HCT116 (cell line): ENCODE measurements around the gene ITPKA. TPM values are rescaled to one million over a fixed set of nuclear protein-coding genes. Genes with fewer than 3 reads are reported as not detected.

Source experiments
- ATAC-seq: fragments of 200-7000 bp; cut with Tn5 transposase; 2 replicates; pipeline ENCODE4 v1.9.1; 2020; ENCODE audit warnings: mild to moderate bottlenecking, moderate library complexity
- BruUV-seq: library from RNA; stranded (reverse); fragments of 400-500 nt; replicated peaks from 2 replicates; lab custom pipeline; 2021; lab: Mats Ljungman, UMichigan
- CTCF ChIA-PET: fragments of 300-600 bp; sonication (Branson Sonifier 250); formaldehyde crosslinking; loops from one replicate; lab custom pipeline; 2021; ENCODE audit warnings: antibody characterized with exemption; lab: Charles Lee
- POLR2A ChIA-PET: fragments of 300-600, 350-600 bp; sonication (Branson Sonifier 250); formaldehyde crosslinking; loops from one replicate; lab custom pipeline; 2021; ENCODE audit warnings: antibody characterized with exemption; lab: Charles Lee
- RAD21 ChIA-PET, 2 experiments: fragments of 300-600 bp; sonication (Branson Sonifier 250); formaldehyde crosslinking; loops; one replicate each; lab custom pipeline; 2023; ENCODE audit warnings: low total read pairs in 2 of 2; ENCODE audit not compliant: uncharacterized antibody in 2 of 2, unreplicated experiment in 2 of 2, low non-redundant PET in 1 of 2; lab: Charles Lee
- DNase-seq: peaks from one replicate; pipeline ENCODE4 v3.0.0-alpha.2; 2010; ENCODE audit warnings: low read depth, low spot score
- H2AFZ ChIP-seq: fragments of 200-600 bp; shearing (Covaris generic), sonication (generic); 2 replicates; pipeline ENCODE4 v1.6.1; 2017; ENCODE audit warnings: low read depth, mixed run types, mixed read lengths, antibody characterized with exemption, low read length; ENCODE audit not compliant: poor library complexity, severe bottlenecking
- H3K27ac ChIP-seq: 2 replicates; pipeline ENCODE4 v1.5.1; 2012; ENCODE audit warnings: low read depth, low read length
- H3K27me3 ChIP-seq: fragments of 200-600 bp; sonication (generic); 2 replicates; pipeline ENCODE4 v1.6.1; 2016; ENCODE audit warnings: mixed run types, low read length, mixed read lengths; ENCODE audit not compliant: insufficient read depth
- H3K36me3 ChIP-seq, 2 experiments: fragments of 200-500 bp in 1 of 2; fragments of 200-600 bp in 1 of 2; sonication (Bioruptor generic) in 1 of 2; sonication (generic) in 1 of 2; 2 replicates each; pipeline versions ENCODE4 v1.5.1 to v1.6.1; 2014 to 2016; ENCODE audit warnings: low read length in 2 of 2, inconsistent platforms in 1 of 2, mixed read lengths in 1 of 2, mixed run types in 1 of 2; ENCODE audit not compliant: insufficient read depth in 2 of 2, control insufficient read depth in 1 of 2
- H3K4me1 ChIP-seq, 2 experiments: fragments of 200-600 bp in 1 of 2; sonication (generic) in 1 of 2; 2 replicates each; pipeline versions ENCODE4 v1.5.1 to v1.6.1; 2012 to 2017; ENCODE audit warnings: low read length in 2 of 2, inconsistent platforms in 1 of 2, mild to moderate bottlenecking in 1 of 2, mixed read lengths in 1 of 2, mixed run types in 1 of 2, moderate library complexity in 1 of 2; ENCODE audit not compliant: insufficient read depth in 2 of 2, control insufficient read depth in 1 of 2
- H3K4me2 ChIP-seq: fragments of 200-600 bp; sonication (generic); 2 replicates; pipeline ENCODE4 v1.6.1; 2017; ENCODE audit warnings: mixed run types, low read length, mixed read lengths
- H3K4me3 ChIP-seq, 2 experiments: fragments of 200-600 bp in 1 of 2; sonication (generic) in 1 of 2; replicated peaks in 1 of 2; 2 replicates each; pipeline ENCODE4 v1.5.1; 2011 to 2016; ENCODE audit warnings: low read length in 2 of 2, control low read depth in 1 of 2, low read depth in 1 of 2, mild to moderate bottlenecking in 1 of 2, mixed read lengths in 1 of 2, mixed run types in 1 of 2
- H3K79me2 ChIP-seq: fragments of 200-600 bp; sonication (generic); 2 replicates; pipeline ENCODE4 v1.6.1; 2017; ENCODE audit warnings: mild to moderate bottlenecking, mixed run types, low read length, moderate library complexity, mixed read lengths; ENCODE audit not compliant: insufficient read depth
- H3K9ac ChIP-seq: fragments of 200-600 bp; sonication (generic); 2 replicates; pipeline ENCODE4 v1.6.1; 2016; ENCODE audit warnings: low read length, mixed read lengths
- H3K9me2 ChIP-seq: fragments of 200-600 bp; sonication (generic), shearing (Covaris generic); 2 replicates; pipeline ENCODE4 v1.6.1; 2017; ENCODE audit warnings: mixed run types, mild to moderate bottlenecking, moderate library complexity; ENCODE audit not compliant: insufficient read depth
- H3K9me3 ChIP-seq, 2 experiments: fragments of 200-500 bp in 1 of 2; fragments of 200-600 bp in 1 of 2; sonication (Bioruptor generic) in 1 of 2; sonication (generic) in 1 of 2; 2 replicates each; pipeline ENCODE4 v1.6.1; 2014 to 2017; ENCODE audit warnings: low read length in 2 of 2, mixed read lengths in 2 of 2, inconsistent platforms in 1 of 2, low read depth in 1 of 2, mild to moderate bottlenecking in 1 of 2, mixed run types in 1 of 2, moderate library complexity in 1 of 2; ENCODE audit not compliant: control insufficient read depth in 1 of 2, insufficient read depth in 1 of 2
- H4K20me1 ChIP-seq: fragments of 200-600 bp; sonication (generic), shearing (Covaris generic); 2 replicates; pipeline ENCODE4 v1.6.1; 2017; ENCODE audit warnings: mixed run types, mild to moderate bottlenecking, moderate library complexity; ENCODE audit not compliant: insufficient read depth
- EZH2 ChIP-seq: fragments of 200-600 bp; sonication (generic); IDR thresholded peaks from 2 replicates; pipeline ENCODE4 v1.6.1; 2017; ENCODE audit warnings: antibody characterized with exemption, mixed run types
- FOSL1 ChIP-seq: IDR thresholded peaks from 2 replicates; pipeline ENCODE4 v1.6.1; 2012; ENCODE audit warnings: low read depth
- POLR2AphosphoS5 ChIP-seq: IDR thresholded peaks from 2 replicates; pipeline ENCODE4 v1.6.1; 2011; ENCODE audit warnings: mild to moderate bottlenecking, low read depth, low read length, moderate library complexity
- SIN3A ChIP-seq: IDR thresholded peaks from 2 replicates; pipeline ENCODE4 v1.6.1; 2012; ENCODE audit warnings: low read depth
- SP1 ChIP-seq: IDR thresholded peaks from 2 replicates; pipeline ENCODE4 v1.6.1; 2012; ENCODE audit warnings: low read depth
- SRF ChIP-seq: IDR thresholded peaks from 2 replicates; pipeline ENCODE4 v1.6.1; 2012; ENCODE audit warnings: low read depth
- YY1 ChIP-seq: IDR thresholded peaks from 2 replicates; pipeline ENCODE4 v1.6.1; 2011; ENCODE audit warnings: low read length, low read depth, moderate library complexity, mild to moderate bottlenecking; ENCODE audit not compliant: insufficient replicate concordance; ENCODE audit errors: extremely low read depth
- ZFX ChIP-seq: fragments of 450-650 bp; IDR thresholded peaks from 2 replicates; pipeline ENCODE4 v1.6.1; 2017
- intact Hi-C: fragments of 100-400 bp; cut with micrococcal nuclease; formaldehyde crosslinking; loops from 2 replicates; pipeline ENCODE4 v1.10.0; 2022
- total RNA-seq: library from RNA; stranded (reverse); gene quantifications from one replicate; pipeline ENCODE4 v1.2.1, GENCODE V29; 2021; ENCODE audit not compliant: unreplicated experiment
- TF ChIP-seq, protein P1 (sequence below): IDR thresholded peaks from 2 replicates; pipeline ENCODE4 v1.6.1; 2011; ENCODE audit warnings: mild to moderate bottlenecking, low read length, moderate library complexity; ENCODE audit not compliant: insufficient replicate concordance; ENCODE audit errors: extremely low read depth

ITPKA gene
- total RNA-seq, 1 experiment from 2014 or later: 10.8 TPM

DNA sequence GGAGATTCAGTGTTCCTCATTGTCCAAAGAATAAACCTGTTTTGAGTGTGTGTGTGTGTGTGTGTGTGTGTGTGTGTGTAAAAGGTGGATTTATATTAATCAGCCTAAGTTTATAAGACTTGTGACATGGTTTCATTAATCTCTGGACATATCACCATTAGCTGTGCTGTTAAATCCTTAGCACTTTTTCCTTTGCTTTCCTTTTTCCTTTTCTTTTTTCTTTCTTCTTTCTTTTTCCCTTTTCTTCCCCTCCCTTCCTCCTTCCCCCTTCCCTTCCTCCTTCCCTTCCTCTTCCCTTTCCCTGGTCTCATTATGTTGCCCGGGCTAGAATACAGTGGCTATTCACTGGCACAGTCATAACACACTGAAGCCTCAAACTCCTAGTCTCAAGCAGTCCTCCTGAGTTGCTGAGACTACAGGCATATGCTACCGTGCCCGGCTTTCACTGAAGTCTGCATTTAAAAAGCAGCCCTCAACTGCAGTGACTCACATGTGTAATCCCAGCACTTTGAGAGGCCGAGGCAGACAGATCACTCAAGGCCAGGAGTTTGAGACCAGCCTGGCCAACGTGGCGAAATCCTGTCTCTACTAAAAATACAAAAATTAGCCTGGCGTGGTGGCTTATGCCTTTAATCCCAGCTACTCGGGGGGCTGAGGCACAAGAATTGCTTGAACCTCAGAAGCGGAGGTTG lies 28.6 kb upstream of the ITPKA start:
- Histone ChIP-seq H3K79me2 (peaks cover 10% of the 10 kb centered on the region; the same call in 1 of the 2 replicates), H3K9ac (no peak overlapping the region), H3K4me3 (no peak overlapping the region), H3K27me3 (no peaks in the 10 kb centered on the region), H3K36me3 (peaks cover 6 to 18% of the 10 kb centered on the region in 2 experiments; a peak in 3 of 4 replicates), H3K27ac (no peak overlapping the region), H3K9me3 (no peaks in the 10 kb centered on the region), H3K4me1 (no peaks in the 10 kb centered on the region), H3K4me2 (no peak overlapping the region), H3K9me2 (no peaks in the 10 kb centered on the region), H2AFZ (no peak overlapping the region), H4K20me1 (no peaks in the 10 kb centered on the region)
- intact Hi-C loops: loop anchor here (1.0 to 5.0 kb wide), 3 partner anchors 42 to 437 kb away; no protein-coding TSS in a partner anchor
- ChIA-PET CTCF (interaction anchor here (0.8 to 2.7 kb wide), 23 partner anchors 9 to 534 kb away, joined by 3 to 28 read pairs (median 4); partner anchors contain the start of genes EHD4, LTK, MAPKBP1 and RPAP1), RAD21 (interaction anchor here (1.0 to 1.6 kb wide), 6 partner anchors 43 to 346 kb away, joined by 3 to 6 read pairs (median 3); no protein-coding TSS in a partner anchor), POLR2A (interaction anchor here (1.2 kb wide), 1 partner anchor 10 kb away, joined by 5 read pairs; no protein-coding TSS in a partner anchor)
- TF ChIP-seq FOSL1 (no peak), EZH2 (no peak), POLR2AphosphoS5 (no peak), SIN3A (no peak), YY1 (no peak), ZFX (no peak), SRF (no peak), SP1 (no peak)
- TF ChIP-seq, protein P1, sequence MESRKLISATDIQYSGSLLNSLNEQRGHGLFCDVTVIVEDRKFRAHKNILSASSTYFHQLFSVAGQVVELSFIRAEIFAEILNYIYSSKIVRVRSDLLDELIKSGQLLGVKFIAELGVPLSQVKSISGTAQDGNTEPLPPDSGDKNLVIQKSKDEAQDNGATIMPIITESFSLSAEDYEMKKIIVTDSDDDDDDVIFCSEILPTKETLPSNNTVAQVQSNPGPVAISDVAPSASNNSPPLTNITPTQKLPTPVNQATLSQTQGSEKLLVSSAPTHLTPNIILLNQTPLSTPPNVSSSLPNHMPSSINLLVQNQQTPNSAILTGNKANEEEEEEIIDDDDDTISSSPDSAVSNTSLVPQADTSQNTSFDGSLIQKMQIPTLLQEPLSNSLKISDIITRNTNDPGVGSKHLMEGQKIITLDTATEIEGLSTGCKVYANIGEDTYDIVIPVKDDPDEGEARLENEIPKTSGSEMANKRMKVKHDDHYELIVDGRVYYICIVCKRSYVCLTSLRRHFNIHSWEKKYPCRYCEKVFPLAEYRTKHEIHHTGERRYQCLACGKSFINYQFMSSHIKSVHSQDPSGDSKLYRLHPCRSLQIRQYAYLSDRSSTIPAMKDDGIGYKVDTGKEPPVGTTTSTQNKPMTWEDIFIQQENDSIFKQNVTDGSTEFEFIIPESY: no peak
- no TSS peak for BruUV-seq
- DNase-seq (no peak), ATAC-seq (no peak)
